ENCODE measurements around the gene TARDBP. TPM values are rescaled to one million over a fixed set of nuclear protein-coding genes. Genes with fewer than 3 reads are reported as not detected.

Gene TARDBP
- polyA plus RNA-seq, 3 donors = 49.4 to 79.5 (median 61.4) TPM

- H3K27me3 Mint-ChIP-seq (ENCODE audit: low read depth in 3 of 3) = no peaks in the 10 kb centered on the region
- no peak for DNase-seq
- peaks cover 50 to 62% of the 10 kb centered on the region in 2 donors for H3K36me3 ChIP-seq (replicated peaks in 1 of 2; ENCODE audit: control insufficient read depth in 1 of 2, insufficient read depth in 2 of 2, low read length in 2 of 2)
- no peak overlapping the region for H3K4me3 Mint-ChIP-seq
- H3K27ac Mint-ChIP-seq = no peak overlapping the region
- no peak overlapping the region for H3K4me2 ChIP-seq (replicated peaks; ENCODE audit: extremely low read depth, low read length, poor library complexity, severe bottlenecking)
- no peaks in the 10 kb centered on the region for H4K20me1 ChIP-seq (ENCODE audit: insufficient read depth, low read length)
- H3K4me1 ChIP-seq (ENCODE audit: control insufficient read depth in 1 of 2, insufficient read depth in 2 of 2, low read length in 2 of 2) = peaks cover 7 to 11% of the 10 kb centered on the region in 2 donors
- H3K4me1 Mint-ChIP-seq = peaks cover 13% of the 10 kb centered on the region
- intact Hi-C loops (cut with micrococcal nuclease) = no loop called here
- H2AFZ ChIP-seq (ENCODE audit: insufficient read depth, low read depth, low read length, poor library complexity, severe bottlenecking) = no peak overlapping the region
- no peak overlapping the region for H3K27ac ChIP-seq (ENCODE audit: low read depth in 1 of 2, low read length in 2 of 2)
- H3K27me3 ChIP-seq (ENCODE audit: control insufficient read depth in 2 of 2, insufficient read depth in 2 of 2, low read length in 2 of 2) = no peaks in the 10 kb centered on the region
- H3K9me3 Mint-ChIP-seq = peaks cover 0 to 7% (median 2%) of the 10 kb centered on the region in 7 donors
- no peak overlapping the region for H3K9ac ChIP-seq (ENCODE audit: insufficient read depth, low read length, poor library complexity, severe bottlenecking)
- H3K79me2 ChIP-seq (ENCODE audit: insufficient read depth, low read length) = no peaks in the 10 kb centered on the region
- H3K4me3 ChIP-seq (replicated peaks in 1 of 3; ENCODE audit: low read depth in 2 of 3, low read length in 3 of 3) = no peak overlapping the region
- H3K9me3 ChIP-seq (replicated peaks in 1 of 2; ENCODE audit: control insufficient read depth in 1 of 2, insufficient read depth in 1 of 2, low read length in 2 of 2) = no peaks in the 10 kb centered on the region
- no peak for TF ChIP-seq CTCF (IDR thresholded peaks at IDR 0.05)
- WGBS (ENCODE audit: insufficient coverage) = 90% methylated on average over 2 of the region's 3 CpGs
- H3K36me3 Mint-ChIP-seq = peaks cover 49 to 66% of the 10 kb centered on the region in 2 donors
Measured at GRCh38 chr1:11064942-11065341, 52.5 kb downstream of the TARDBP start.

GRCh38 chr1:11065796-11066195 lies 53.3 kb downstream of the TARDBP start:
- H3K36me3 ChIP-seq (replicated peaks in 1 of 2; ENCODE audit: control insufficient read depth in 1 of 2, insufficient read depth in 2 of 2, low read length in 2 of 2) = peaks cover 59 to 71% of the 10 kb centered on the region in 2 donors
- H3K4me3 Mint-ChIP-seq = no peak overlapping the region
- intact Hi-C loops (cut with micrococcal nuclease) = no loop called here
- peaks cover 4 to 5% of the 10 kb centered on the region in 2 donors for H3K4me1 ChIP-seq (ENCODE audit: control insufficient read depth in 1 of 2, insufficient read depth in 2 of 2, low read length in 2 of 2)
- no peak for TF ChIP-seq CTCF (IDR thresholded peaks at IDR 0.05)
- H4K20me1 ChIP-seq (ENCODE audit: insufficient read depth, low read length) = no peaks in the 10 kb centered on the region
- H3K9me3 ChIP-seq (replicated peaks in 1 of 2; ENCODE audit: control insufficient read depth in 1 of 2, insufficient read depth in 1 of 2, low read length in 2 of 2) = no peaks in the 10 kb centered on the region
- no peak overlapping the region for H3K4me3 ChIP-seq (replicated peaks in 1 of 3; ENCODE audit: low read depth in 2 of 3, low read length in 3 of 3)
- WGBS (ENCODE audit: insufficient coverage) = no CpG with 5 or more reads among the region's 1 CpG
- no peaks in the 10 kb centered on the region for H3K27me3 Mint-ChIP-seq (ENCODE audit: low read depth in 3 of 3)
- no peak for DNase-seq
- H3K27ac ChIP-seq (ENCODE audit: low read depth in 1 of 2, low read length in 2 of 2) = no peak overlapping the region
- H3K36me3 Mint-ChIP-seq = peaks cover 55 to 74% of the 10 kb centered on the region in 2 donors
- peaks cover 0 to 4% (median 2%) of the 10 kb centered on the region in 7 donors for H3K9me3 Mint-ChIP-seq
- H3K4me1 Mint-ChIP-seq = peaks cover 8% of the 10 kb centered on the region
- H3K4me2 ChIP-seq (replicated peaks; ENCODE audit: extremely low read depth, low read length, poor library complexity, severe bottlenecking) = no peak overlapping the region
- H3K9ac ChIP-seq (ENCODE audit: insufficient read depth, low read length, poor library complexity, severe bottlenecking) = no peak overlapping the region
- H3K27me3 ChIP-seq (ENCODE audit: control insufficient read depth in 2 of 2, insufficient read depth in 2 of 2, low read length in 2 of 2) = no peaks in the 10 kb centered on the region
- no peak overlapping the region for H2AFZ ChIP-seq (ENCODE audit: insufficient read depth, low read depth, low read length, poor library complexity, severe bottlenecking)
- H3K27ac Mint-ChIP-seq = peak overlapping the region in 2 of 7 donors; percentile 25 to 33
- H3K79me2 ChIP-seq (ENCODE audit: insufficient read depth, low read length) = no peaks in the 10 kb centered on the region

Data from CD14-positive monocyte (primary cell).